Loucy (cell line): ENCODE results near the gene LMNTD2.

ENCODE experiments used
- H2AFZ ChIP-seq: fragments of 200-600 bp; sonication (generic); 2 replicates; pipeline ENCODE4 v1.6.0; 2016; ENCODE audit warnings: antibody characterized with exemption, mild to moderate bottlenecking, low read length, moderate library complexity
- H3F3A ChIP-seq: fragments of 200-600 bp; 2 replicates; pipeline ENCODE4 v1.6.0; 2016; ENCODE audit warnings: antibody characterized with exemption, low read depth, mild to moderate bottlenecking
- H3K27me3 ChIP-seq: fragments of 200-600 bp; sonication (generic); 2 replicates; pipeline ENCODE4 v1.6.1; 2014; ENCODE audit warnings: low read length, mild to moderate bottlenecking; ENCODE audit not compliant: insufficient read depth, poor library complexity, severe bottlenecking
- H3K36me3 ChIP-seq: fragments of 200-600 bp; sonication (generic); 2 replicates; pipeline ENCODE4 v1.6.1; 2016; ENCODE audit warnings: low read length; ENCODE audit not compliant: insufficient read depth
- H3K4me1 ChIP-seq: fragments of 200-600 bp; sonication (generic); 2 replicates; pipeline ENCODE4 v1.5.1; 2014; ENCODE audit warnings: low read length, mild to moderate bottlenecking; ENCODE audit not compliant: insufficient read depth, poor library complexity, severe bottlenecking
- H3K4me2 ChIP-seq: fragments of 200-600 bp; sonication (generic); 2 replicates; pipeline ENCODE4 v1.6.0; 2014; ENCODE audit warnings: antibody characterized with exemption, low read length, low read depth, mild to moderate bottlenecking; ENCODE audit not compliant: poor library complexity, severe bottlenecking
- H3K4me3 ChIP-seq: fragments of 200-600 bp; sonication (generic); 2 replicates; pipeline ENCODE4 v1.5.1; 2014; ENCODE audit warnings: low read length, mild to moderate bottlenecking, mixed read lengths; ENCODE audit not compliant: poor library complexity, severe bottlenecking
- H3K79me2 ChIP-seq: fragments of 200-600 bp; sonication (generic); 2 replicates; pipeline ENCODE4 v1.6.1; 2014; ENCODE audit warnings: low read length; ENCODE audit not compliant: insufficient read depth
- H3K9ac ChIP-seq: fragments of 200-600 bp; sonication (generic); 2 replicates; pipeline ENCODE4 v1.6.0; 2014; ENCODE audit warnings: mild to moderate bottlenecking, low read depth, low read length, moderate library complexity; ENCODE audit not compliant: poor library complexity, severe bottlenecking
- H3K9me2 ChIP-seq: fragments of 200-600 bp; sonication (generic); replicated peaks from 2 replicates; pipeline ENCODE4 v1.6.1; 2016; ENCODE audit warnings: low read depth, low read length, mixed read lengths
- H3K9me3 ChIP-seq: fragments of 200-600 bp; sonication (generic); 2 replicates; pipeline ENCODE4 v1.6.1; 2014; ENCODE audit warnings: mild to moderate bottlenecking, antibody characterized with exemption, low read length, low read depth; ENCODE audit not compliant: insufficient read depth
- H4K20me1 ChIP-seq: fragments of 200-600 bp; sonication (generic); 2 replicates; pipeline ENCODE4 v1.6.0; 2014; ENCODE audit warnings: antibody characterized with exemption, low read length, mild to moderate bottlenecking; ENCODE audit not compliant: insufficient read depth, poor library complexity, severe bottlenecking
- EZH2phosphoT487 ChIP-seq: fragments of 200-600 bp; IDR thresholded peaks from 2 replicates; pipeline ENCODE4 v1.6.1; 2018; ENCODE audit warnings: antibody characterized with exemption, mild to moderate bottlenecking, moderate library complexity, borderline replicate concordance
- TF ChIP-seq, protein P1 (sequence below): fragments of 200-600 bp; sonication (generic); conservative IDR thresholded peaks from 2 replicates; pipeline ENCODE4 v1.5.1; 2014; ENCODE audit warnings: mild to moderate bottlenecking, antibody characterized with exemption, low read length

Gene LMNTD2

DNA sequence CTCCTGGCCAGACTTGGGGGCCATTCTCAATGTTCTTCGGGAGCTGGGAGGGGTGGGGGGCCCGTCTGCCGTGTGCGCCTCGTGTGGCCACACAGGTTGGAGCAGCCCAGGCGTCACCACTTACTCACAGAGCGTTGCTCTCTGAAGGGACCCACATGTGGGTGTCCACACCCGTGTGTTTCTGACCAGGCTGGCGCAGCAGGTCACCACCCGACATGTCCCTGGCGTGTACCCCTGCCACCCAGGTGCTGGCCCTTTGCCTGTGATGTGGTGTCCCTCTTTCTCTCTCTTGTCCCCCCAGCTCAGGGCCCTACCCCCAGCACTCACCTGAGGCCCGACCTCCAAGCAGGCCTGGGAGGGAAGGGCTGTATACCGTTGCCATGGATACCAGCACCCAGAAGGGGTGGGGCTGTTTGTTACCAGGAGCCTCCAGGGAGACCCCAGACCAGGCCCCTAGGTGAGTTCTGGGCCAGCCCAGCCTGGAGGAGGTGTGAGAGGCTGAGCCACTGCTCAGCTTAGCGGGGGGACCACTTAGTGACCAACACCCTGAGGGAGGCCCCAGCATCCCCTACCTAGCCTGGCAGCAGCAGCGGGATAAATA lies 1.4 kb downstream of the LMNTD2 start:
- Histone ChIP-seq H3K36me3 (no peaks in the 10 kb centered on the region), H3K79me2 (peaks cover 11% of the 10 kb centered on the region), H3K4me2 (no peak overlapping the region), H3K9me2 (no peaks in the 10 kb centered on the region), H3K4me3 (no peak overlapping the region), H4K20me1 (peaks cover 16% of the 10 kb centered on the region), H3K9ac (no peak overlapping the region), H3F3A (no peaks in the 10 kb centered on the region), H3K27me3 (no peaks in the 10 kb centered on the region), H3K9me3 (no peaks in the 10 kb centered on the region), H2AFZ (no peak overlapping the region), H3K4me1 (peaks cover 23% of the 10 kb centered on the region)
- TF ChIP-seq EZH2phosphoT487 = no peak
- TF ChIP-seq, protein P1, sequence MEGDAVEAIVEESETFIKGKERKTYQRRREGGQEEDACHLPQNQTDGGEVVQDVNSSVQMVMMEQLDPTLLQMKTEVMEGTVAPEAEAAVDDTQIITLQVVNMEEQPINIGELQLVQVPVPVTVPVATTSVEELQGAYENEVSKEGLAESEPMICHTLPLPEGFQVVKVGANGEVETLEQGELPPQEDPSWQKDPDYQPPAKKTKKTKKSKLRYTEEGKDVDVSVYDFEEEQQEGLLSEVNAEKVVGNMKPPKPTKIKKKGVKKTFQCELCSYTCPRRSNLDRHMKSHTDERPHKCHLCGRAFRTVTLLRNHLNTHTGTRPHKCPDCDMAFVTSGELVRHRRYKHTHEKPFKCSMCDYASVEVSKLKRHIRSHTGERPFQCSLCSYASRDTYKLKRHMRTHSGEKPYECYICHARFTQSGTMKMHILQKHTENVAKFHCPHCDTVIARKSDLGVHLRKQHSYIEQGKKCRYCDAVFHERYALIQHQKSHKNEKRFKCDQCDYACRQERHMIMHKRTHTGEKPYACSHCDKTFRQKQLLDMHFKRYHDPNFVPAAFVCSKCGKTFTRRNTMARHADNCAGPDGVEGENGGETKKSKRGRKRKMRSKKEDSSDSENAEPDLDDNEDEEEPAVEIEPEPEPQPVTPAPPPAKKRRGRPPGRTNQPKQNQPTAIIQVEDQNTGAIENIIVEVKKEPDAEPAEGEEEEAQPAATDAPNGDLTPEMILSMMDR = peak; percentile 29; the same call in 1 of the 2 replicates

DNA sequence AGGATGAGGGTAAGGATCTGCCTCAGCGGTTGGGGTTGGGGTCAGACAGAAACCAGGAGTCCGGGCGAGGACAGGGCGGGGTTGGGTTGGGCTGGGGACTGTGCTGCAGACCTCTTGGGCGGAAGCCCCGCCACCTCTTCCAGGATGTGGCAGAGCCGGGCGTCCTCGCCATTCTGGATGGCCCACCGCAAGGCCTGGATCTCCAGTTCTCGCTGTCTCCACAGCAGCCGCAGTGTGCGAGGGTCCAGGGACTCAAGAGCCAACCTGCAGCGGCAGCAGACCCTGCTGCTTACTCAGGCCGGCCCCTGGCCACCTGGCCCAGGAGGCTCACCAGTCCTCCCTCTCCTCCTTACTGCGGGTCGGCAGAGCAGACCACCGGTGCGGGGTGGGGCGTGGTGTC lies 2.0 kb downstream of the LMNTD2 start:
- Histone ChIP-seq H3K27me3 (no peaks in the 10 kb centered on the region), H3K4me3 (no peak overlapping the region), H3K4me1 (peaks cover 23% of the 10 kb centered on the region), H2AFZ (no peak overlapping the region), H3K79me2 (peaks cover 9% of the 10 kb centered on the region), H3K36me3 (no peaks in the 10 kb centered on the region), H3K9ac (no peak overlapping the region), H3F3A (no peaks in the 10 kb centered on the region), H3K9me3 (no peaks in the 10 kb centered on the region), H3K4me2 (no peak overlapping the region), H4K20me1 (peaks cover 15% of the 10 kb centered on the region), H3K9me2 (no peaks in the 10 kb centered on the region)
- TF ChIP-seq, protein P1 = no peak
- TF ChIP-seq EZH2phosphoT487 = no peak

DNA sequence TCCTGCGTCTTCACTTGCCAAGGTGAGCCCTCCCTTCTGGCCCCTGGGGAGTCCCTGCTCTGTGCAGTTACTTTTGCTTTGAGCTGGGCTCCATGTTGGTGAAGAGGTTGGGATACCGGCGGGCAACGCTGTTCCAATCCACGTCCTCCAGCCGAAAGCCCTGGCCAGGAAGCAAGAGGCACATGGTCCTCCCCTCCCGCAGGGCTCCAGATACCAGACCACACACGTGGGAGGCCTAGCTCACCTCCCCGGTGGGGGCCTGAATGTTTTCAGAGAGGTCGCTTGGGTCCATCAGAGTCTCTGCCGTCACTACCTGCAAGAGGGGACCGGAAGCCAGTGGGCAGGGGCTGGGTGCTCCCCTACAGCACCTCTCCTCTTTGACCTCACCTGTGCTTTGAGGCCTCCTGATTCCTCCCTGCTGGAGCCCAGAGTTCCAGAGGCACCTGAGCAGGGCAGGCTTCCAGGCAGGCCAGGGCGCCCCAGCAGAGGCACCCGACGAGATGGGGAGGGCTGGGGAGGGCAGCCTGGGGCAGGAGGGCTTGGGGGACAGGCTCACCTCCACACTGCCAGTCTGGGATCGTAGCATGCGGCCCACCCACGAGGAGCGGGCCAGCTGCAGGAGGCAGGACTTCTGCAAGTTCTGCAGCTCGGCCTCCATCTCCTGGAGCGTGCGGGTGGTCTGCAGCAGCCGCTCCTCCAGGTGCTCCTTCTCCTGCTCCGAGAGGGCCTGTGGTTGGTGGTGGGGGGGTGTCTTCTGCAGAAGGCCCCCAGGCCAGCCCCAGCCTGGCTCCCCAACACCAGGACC lies 3.0 kb downstream of the LMNTD2 start:
- no peaks in the 10 kb centered on the region for H3K27me3 ChIP-seq
- peaks cover 23% of the 10 kb centered on the region for H3K4me1 ChIP-seq
- no peaks in the 10 kb centered on the region for H3K9me2 ChIP-seq
- H4K20me1 ChIP-seq = peaks cover 12% of the 10 kb centered on the region
- no peaks in the 10 kb centered on the region for H3K9me3 ChIP-seq
- no peak overlapping the region for H3K4me3 ChIP-seq
- no peaks in the 10 kb centered on the region for H3F3A ChIP-seq
- H3K79me2 ChIP-seq = peaks cover 9% of the 10 kb centered on the region
- no peak overlapping the region for H2AFZ ChIP-seq
- no peak overlapping the region for H3K4me2 ChIP-seq
- TF ChIP-seq EZH2phosphoT487 = no peak
- TF ChIP-seq, protein P1 = no peak
- no peaks in the 10 kb centered on the region for H3K36me3 ChIP-seq
- no peak overlapping the region for H3K9ac ChIP-seq
